Measurements from ENCODE around the gene TCEANC.

Gene TCEANC, protein sequence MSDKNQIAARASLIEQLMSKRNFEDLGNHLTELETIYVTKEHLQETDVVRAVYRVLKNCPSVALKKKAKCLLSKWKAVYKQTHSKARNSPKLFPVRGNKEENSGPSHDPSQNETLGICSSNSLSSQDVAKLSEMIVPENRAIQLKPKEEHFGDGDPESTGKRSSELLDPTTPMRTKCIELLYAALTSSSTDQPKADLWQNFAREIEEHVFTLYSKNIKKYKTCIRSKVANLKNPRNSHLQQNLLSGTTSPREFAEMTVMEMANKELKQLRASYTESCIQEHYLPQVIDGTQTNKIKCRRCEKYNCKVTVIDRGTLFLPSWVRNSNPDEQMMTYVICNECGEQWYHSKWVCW

GRCh38 chrX:13652850-13653693 lies at the start of gene TCEANC:
Gene TCEANC (plus strand): TSS chrX:13653141. CDS start chrX:13662509, 9,368 bp downstream.
- DNase-seq (ENCODE audit: low read depth) = peak; percentile 98
- TF ChIP-seq, protein P1, sequence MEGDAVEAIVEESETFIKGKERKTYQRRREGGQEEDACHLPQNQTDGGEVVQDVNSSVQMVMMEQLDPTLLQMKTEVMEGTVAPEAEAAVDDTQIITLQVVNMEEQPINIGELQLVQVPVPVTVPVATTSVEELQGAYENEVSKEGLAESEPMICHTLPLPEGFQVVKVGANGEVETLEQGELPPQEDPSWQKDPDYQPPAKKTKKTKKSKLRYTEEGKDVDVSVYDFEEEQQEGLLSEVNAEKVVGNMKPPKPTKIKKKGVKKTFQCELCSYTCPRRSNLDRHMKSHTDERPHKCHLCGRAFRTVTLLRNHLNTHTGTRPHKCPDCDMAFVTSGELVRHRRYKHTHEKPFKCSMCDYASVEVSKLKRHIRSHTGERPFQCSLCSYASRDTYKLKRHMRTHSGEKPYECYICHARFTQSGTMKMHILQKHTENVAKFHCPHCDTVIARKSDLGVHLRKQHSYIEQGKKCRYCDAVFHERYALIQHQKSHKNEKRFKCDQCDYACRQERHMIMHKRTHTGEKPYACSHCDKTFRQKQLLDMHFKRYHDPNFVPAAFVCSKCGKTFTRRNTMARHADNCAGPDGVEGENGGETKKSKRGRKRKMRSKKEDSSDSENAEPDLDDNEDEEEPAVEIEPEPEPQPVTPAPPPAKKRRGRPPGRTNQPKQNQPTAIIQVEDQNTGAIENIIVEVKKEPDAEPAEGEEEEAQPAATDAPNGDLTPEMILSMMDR (conservative IDR thresholded peaks at IDR 0.05; ENCODE audit: control insufficient read depth, insufficient read depth, low read depth, low read length) = no peak
- peak within 1 kb of the TSS; percentile 55 for H3K4me3 ChIP-seq (ENCODE audit: control insufficient read depth, low read depth, low read length)

- DNase-seq (ENCODE audit: low read depth) = no peak
- TF ChIP-seq, protein P1 (conservative IDR thresholded peaks at IDR 0.05; ENCODE audit: control insufficient read depth, insufficient read depth, low read depth, low read length) = no peak
Observed at GRCh38 chrX:13605611-13606010, 47.3 kb upstream of the TCEANC start.

DNA sequence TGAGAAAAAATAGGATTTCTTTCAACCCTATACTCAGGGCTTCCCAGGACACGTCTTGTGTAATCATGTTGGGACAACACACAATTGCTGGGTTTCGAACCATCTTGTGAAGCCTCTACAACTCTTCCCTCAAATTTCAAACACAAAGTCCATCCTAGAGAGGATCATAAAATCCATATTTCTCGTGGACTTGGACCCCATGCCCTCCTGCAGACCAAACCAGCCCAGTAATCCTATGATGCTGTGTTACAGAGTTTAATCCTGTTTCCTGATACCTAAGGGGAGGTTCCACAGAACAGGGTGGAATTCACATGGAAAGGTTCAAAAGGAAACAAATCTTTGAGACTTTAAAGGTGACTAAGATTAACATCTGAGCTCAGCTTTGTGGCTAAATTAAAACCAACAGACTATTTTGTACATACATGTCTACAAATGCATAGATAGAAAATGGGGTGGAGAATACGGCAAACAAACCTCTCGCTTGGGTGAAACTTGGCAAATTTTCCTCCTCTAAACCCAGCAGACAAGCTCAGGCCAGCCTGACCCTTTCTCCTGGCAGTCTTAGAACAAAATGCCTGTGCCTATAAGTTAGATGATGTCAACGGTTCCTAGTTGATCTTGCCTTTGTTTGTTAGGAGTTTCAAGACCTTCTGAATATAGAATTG lies 45.5 kb upstream of the TCEANC start:
- TF ChIP-seq, protein P1 (conservative IDR thresholded peaks at IDR 0.05; ENCODE audit: control insufficient read depth, insufficient read depth, low read depth, low read length) = no peak
- H3K4me3 ChIP-seq (ENCODE audit: control insufficient read depth, low read depth, low read length) = no peak overlapping the region
- DNase-seq (ENCODE audit: low read depth) = no peak

More at GRCh38 chrX:13605611-13606010, 47.3 kb upstream of the TCEANC start:
- no peak overlapping the region for H3K4me3 ChIP-seq (ENCODE audit: control insufficient read depth, low read depth, low read length)

GRCh38 chrX:13607996-13608365 lies 45.0 kb upstream of the TCEANC start:
- H3K4me3 ChIP-seq (ENCODE audit: control insufficient read depth, low read depth, low read length) = no peak overlapping the region
- TF ChIP-seq, protein P1 (conservative IDR thresholded peaks at IDR 0.05; ENCODE audit: control insufficient read depth, insufficient read depth, low read depth, low read length) = no peak
- DNase-seq (ENCODE audit: low read depth) = no peak

DNA sequence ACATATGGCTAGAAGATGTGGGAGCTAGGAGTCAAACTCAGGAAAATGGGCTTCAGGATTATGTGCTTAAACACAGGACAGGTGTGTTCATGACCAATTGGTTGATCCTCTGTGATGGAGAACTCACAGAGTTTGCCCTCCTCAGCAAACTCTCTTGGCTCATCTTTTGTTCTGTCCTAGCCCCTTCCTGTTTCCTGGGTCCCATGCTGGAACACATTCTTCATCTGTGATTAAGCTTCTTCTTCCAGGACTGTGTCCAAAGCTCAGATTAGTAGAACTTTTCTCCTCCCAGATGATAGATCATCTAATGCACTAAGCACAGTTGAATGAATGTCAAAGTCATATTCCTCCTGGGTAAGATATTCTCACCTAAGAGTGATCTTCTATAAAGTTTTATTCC lies 38.8 kb upstream of the TCEANC start:
- H3K4me3 ChIP-seq (ENCODE audit: control insufficient read depth, low read depth, low read length) = no peak overlapping the region
- peak; percentile 2 for DNase-seq (ENCODE audit: low read depth)
- TF ChIP-seq, protein P1 (conservative IDR thresholded peaks at IDR 0.05; ENCODE audit: control insufficient read depth, insufficient read depth, low read depth, low read length) = no peak

- DNase-seq (ENCODE audit: low read depth) = no peak
- H3K4me3 ChIP-seq (ENCODE audit: control insufficient read depth, low read depth, low read length) = no peak overlapping the region
- TF ChIP-seq, protein P1 (conservative IDR thresholded peaks at IDR 0.05; ENCODE audit: control insufficient read depth, insufficient read depth, low read depth, low read length) = no peak
Observed at GRCh38 chrX:13620207-13620606, 32.7 kb upstream of the TCEANC start.

Measured in fibroblast of mammary gland (primary cell).